Skeletal muscle satellite cell (primary cell): ENCODE results near the gene ITPR3.

Experiments
- H3K27me3 ChIP-seq: 2 replicates; pipeline ENCODE4 v1.7.0; 2013; ENCODE audit warnings: low read length; ENCODE audit not compliant: control insufficient read depth, insufficient read depth
- H3K36me3 ChIP-seq: 2 replicates; pipeline ENCODE4 v1.7.0; 2013; ENCODE audit warnings: mild to moderate bottlenecking, control low read depth, low read length; ENCODE audit not compliant: insufficient read depth
- H3K4me1 ChIP-seq: 2 replicates; pipeline ENCODE4 v1.7.0; 2013; ENCODE audit warnings: low read length; ENCODE audit not compliant: control insufficient read depth, insufficient read depth
- H3K4me2 ChIP-seq: 2 replicates; pipeline ENCODE4 v1.7.0; 2013; ENCODE audit warnings: mild to moderate bottlenecking, low read length
- H3K4me3 ChIP-seq: 2 replicates; pipeline ENCODE4 v1.7.0; 2013; ENCODE audit warnings: low read length
- H3K9ac ChIP-seq: 2 replicates; pipeline ENCODE4 v1.7.0; 2013; ENCODE audit warnings: mild to moderate bottlenecking, low read depth, low read length, moderate library complexity
- H3K9me3 ChIP-seq: replicated peaks from 2 replicates; pipeline ENCODE4 v1.7.0; 2013; ENCODE audit warnings: mild to moderate bottlenecking, control low read depth, low read length

Gene ITPR3

GRCh38 chr6:33692760-33693158 lies 71.6 kb downstream of the ITPR3 start:
- Histone ChIP-seq H3K9ac (no peak overlapping the region), H3K36me3 (peaks cover 82% of the 10 kb centered on the region), H3K9me3 (no peaks in the 10 kb centered on the region), H3K4me1 (peaks cover 61% of the 10 kb centered on the region), H3K4me2 (peak overlapping the region; percentile 10), H3K4me3 (no peak overlapping the region), H3K27me3 (no peaks in the 10 kb centered on the region)

- no peak overlapping the region for H3K4me3 ChIP-seq
These were observed 72.3 kb downstream of the ITPR3 start for GRCh38 chr6:33693186-33694105.

GRCh38 chr6:33694401-33694931 lies 73.3 kb downstream of the ITPR3 start:
- Histone ChIP-seq H3K36me3 (peaks cover 85% of the 10 kb centered on the region), H3K4me1 (peaks cover 61% of the 10 kb centered on the region), H3K27me3 (no peaks in the 10 kb centered on the region), H3K4me3 (no peak overlapping the region), H3K9me3 (no peaks in the 10 kb centered on the region), H3K9ac (peak overlapping the region; percentile 71), H3K4me2 (peak overlapping the region; percentile 15)

More at GRCh38 chr6:33693186-33694105, 72.3 kb downstream of the ITPR3 start:
- peak overlapping the region; percentile 71 for H3K9ac ChIP-seq
- H3K27me3 ChIP-seq, result no peaks in the 10 kb centered on the region
- peaks cover 86% of the 10 kb centered on the region for H3K36me3 ChIP-seq
- H3K4me1 ChIP-seq, result peaks cover 61% of the 10 kb centered on the region
- no peaks in the 10 kb centered on the region for H3K9me3 ChIP-seq
- peak overlapping the region; percentile 15 for H3K4me2 ChIP-seq

- no peaks in the 10 kb centered on the region for H3K27me3 ChIP-seq
- H3K9ac ChIP-seq, result peak overlapping the region; percentile 71
- peaks cover 61% of the 10 kb centered on the region for H3K4me1 ChIP-seq
- H3K9me3 ChIP-seq, result no peaks in the 10 kb centered on the region
- H3K36me3 ChIP-seq, result peaks cover 83% of the 10 kb centered on the region
- H3K4me3 ChIP-seq, result no peak overlapping the region
- peak overlapping the region; percentile 15 for H3K4me2 ChIP-seq
These were observed 73.9 kb downstream of the ITPR3 start for GRCh38 chr6:33694977-33695376.

- Histone ChIP-seq H3K9ac (peak overlapping the region; percentile 71), H3K9me3 (no peaks in the 10 kb centered on the region), H3K36me3 (peaks cover 78% of the 10 kb centered on the region), H3K4me2 (no peak overlapping the region), H3K4me1 (peaks cover 61% of the 10 kb centered on the region), H3K4me3 (no peak overlapping the region), H3K27me3 (no peaks in the 10 kb centered on the region)
These were observed 74.3 kb downstream of the ITPR3 start for GRCh38 chr6:33695451-33695887.

GRCh38 chr6:33696076-33696475 lies 75.0 kb downstream of the ITPR3 start:
- no peaks in the 10 kb centered on the region for H3K9me3 ChIP-seq
- peaks cover 75% of the 10 kb centered on the region for H3K36me3 ChIP-seq
- no peak overlapping the region for H3K4me3 ChIP-seq
- H3K4me1 ChIP-seq, result peaks cover 61% of the 10 kb centered on the region
- peak overlapping the region; percentile 71 for H3K9ac ChIP-seq
- H3K27me3 ChIP-seq, result no peaks in the 10 kb centered on the region
- H3K4me2 ChIP-seq, result no peak overlapping the region

GRCh38 chr6:33696548-33697518 lies 75.7 kb downstream of the ITPR3 start:
- Histone ChIP-seq H3K4me3 (no peak overlapping the region), H3K9ac (peak overlapping the region; percentile 22), H3K36me3 (peaks cover 73% of the 10 kb centered on the region), H3K9me3 (no peaks in the 10 kb centered on the region), H3K27me3 (no peaks in the 10 kb centered on the region), H3K4me2 (peak overlapping the region; percentile 10), H3K4me1 (peaks cover 58% of the 10 kb centered on the region)

GRCh38 chr6:33697845-33698244 lies 76.7 kb downstream of the ITPR3 start:
- H3K4me1 ChIP-seq, result peaks cover 47% of the 10 kb centered on the region
- peaks cover 65% of the 10 kb centered on the region for H3K36me3 ChIP-seq
- no peaks in the 10 kb centered on the region for H3K27me3 ChIP-seq
- H3K4me2 ChIP-seq, result no peak overlapping the region
- no peak overlapping the region for H3K4me3 ChIP-seq
- H3K9ac ChIP-seq, result no peak overlapping the region
- no peaks in the 10 kb centered on the region for H3K9me3 ChIP-seq

GRCh38 chr6:33698494-33698893 lies 77.4 kb downstream of the ITPR3 start:
- H3K9me3 ChIP-seq, result no peaks in the 10 kb centered on the region
- no peaks in the 10 kb centered on the region for H3K27me3 ChIP-seq
- H3K9ac ChIP-seq, result no peak overlapping the region
- H3K4me1 ChIP-seq, result peaks cover 41% of the 10 kb centered on the region
- no peak overlapping the region for H3K4me3 ChIP-seq
- no peak overlapping the region for H3K4me2 ChIP-seq
- peaks cover 59% of the 10 kb centered on the region for H3K36me3 ChIP-seq

GRCh38 chr6:33699131-33699530 lies 78.0 kb downstream of the ITPR3 start:
- Histone ChIP-seq H3K4me1 (peaks cover 35% of the 10 kb centered on the region), H3K27me3 (no peaks in the 10 kb centered on the region), H3K4me2 (no peak overlapping the region), H3K9me3 (no peaks in the 10 kb centered on the region), H3K4me3 (no peak overlapping the region), H3K9ac (peak overlapping the region; percentile 2), H3K36me3 (peaks cover 55% of the 10 kb centered on the region)

GRCh38 chr6:33699739-33700138 lies 78.6 kb downstream of the ITPR3 start:
- Histone ChIP-seq H3K27me3 (no peaks in the 10 kb centered on the region), H3K4me3 (no peak overlapping the region), H3K4me1 (peaks cover 28% of the 10 kb centered on the region), H3K4me2 (no peak overlapping the region), H3K36me3 (peaks cover 54% of the 10 kb centered on the region), H3K9me3 (no peaks in the 10 kb centered on the region), H3K9ac (peak overlapping the region; percentile 2)
